Astrocyte of the spinal cord (primary cell): ENCODE measurements around the gene ARHGAP15.

ENCODE experiments used
- DNase-seq: peaks from one replicate; pipeline ENCODE4 v3.0.0; 2011; ENCODE audit warnings: low read depth, low spot score
- H3K4me3 ChIP-seq: 2 replicates; pipeline ENCODE4 v1.5.1; 2011; ENCODE audit warnings: low read depth, mild to moderate bottlenecking, low read length, moderate library complexity
- in situ Hi-C: cut with HindIII; loops from 2 replicates; pipeline ENCODE4 v1.10.0; 2017; ENCODE audit warnings: low sequenced_read_pairs
- TF ChIP-seq, protein P1 (sequence below): IDR thresholded peaks from 2 replicates; pipeline ENCODE4 v1.5.1; 2012; ENCODE audit warnings: low read depth, mild to moderate bottlenecking, low read length, inconsistent platforms

The ARHGAP15 gene

DNA sequence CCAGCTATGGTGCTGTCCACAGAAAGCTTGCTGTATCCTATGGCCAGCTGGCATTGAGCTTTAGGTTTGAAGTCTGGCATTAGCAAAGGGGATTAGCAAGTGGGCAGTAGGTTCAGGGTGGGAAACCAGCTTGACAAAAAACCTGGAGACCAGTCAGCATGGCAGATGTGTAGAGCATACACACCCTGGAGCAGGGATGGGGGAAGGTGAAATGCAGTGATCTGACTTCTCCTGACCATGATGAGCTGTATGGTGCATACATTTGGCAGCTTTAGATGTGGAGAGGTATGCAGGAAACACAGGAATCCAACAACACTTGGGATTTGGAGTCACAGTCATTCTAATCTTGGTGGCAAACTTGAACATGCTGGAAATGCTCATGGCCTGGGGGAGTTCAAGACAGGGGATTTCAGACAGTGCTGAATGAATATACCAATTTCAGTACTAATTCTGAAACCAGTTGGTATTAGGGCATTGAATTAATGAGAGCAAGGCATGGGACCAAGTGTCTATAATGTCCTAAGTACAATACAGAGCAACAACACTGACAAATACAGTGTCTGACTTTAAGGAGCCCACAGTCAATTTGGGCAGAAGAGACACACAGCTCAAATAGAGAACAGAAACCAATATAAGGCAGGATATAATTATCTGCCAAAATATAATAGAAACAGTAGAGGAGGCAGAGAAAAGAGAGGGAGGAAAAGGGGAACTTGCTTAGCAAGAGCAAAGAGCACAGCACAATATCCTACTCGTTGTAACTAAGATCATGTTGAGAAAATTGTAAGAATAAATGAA, 11.8 kb downstream of the ARHGAP15 start:
- in situ Hi-C loops, result no loop called here
- no peak overlapping the region for H3K4me3 ChIP-seq
- no peak for DNase-seq
- TF ChIP-seq, protein P1, sequence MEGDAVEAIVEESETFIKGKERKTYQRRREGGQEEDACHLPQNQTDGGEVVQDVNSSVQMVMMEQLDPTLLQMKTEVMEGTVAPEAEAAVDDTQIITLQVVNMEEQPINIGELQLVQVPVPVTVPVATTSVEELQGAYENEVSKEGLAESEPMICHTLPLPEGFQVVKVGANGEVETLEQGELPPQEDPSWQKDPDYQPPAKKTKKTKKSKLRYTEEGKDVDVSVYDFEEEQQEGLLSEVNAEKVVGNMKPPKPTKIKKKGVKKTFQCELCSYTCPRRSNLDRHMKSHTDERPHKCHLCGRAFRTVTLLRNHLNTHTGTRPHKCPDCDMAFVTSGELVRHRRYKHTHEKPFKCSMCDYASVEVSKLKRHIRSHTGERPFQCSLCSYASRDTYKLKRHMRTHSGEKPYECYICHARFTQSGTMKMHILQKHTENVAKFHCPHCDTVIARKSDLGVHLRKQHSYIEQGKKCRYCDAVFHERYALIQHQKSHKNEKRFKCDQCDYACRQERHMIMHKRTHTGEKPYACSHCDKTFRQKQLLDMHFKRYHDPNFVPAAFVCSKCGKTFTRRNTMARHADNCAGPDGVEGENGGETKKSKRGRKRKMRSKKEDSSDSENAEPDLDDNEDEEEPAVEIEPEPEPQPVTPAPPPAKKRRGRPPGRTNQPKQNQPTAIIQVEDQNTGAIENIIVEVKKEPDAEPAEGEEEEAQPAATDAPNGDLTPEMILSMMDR, result no peak

DNA sequence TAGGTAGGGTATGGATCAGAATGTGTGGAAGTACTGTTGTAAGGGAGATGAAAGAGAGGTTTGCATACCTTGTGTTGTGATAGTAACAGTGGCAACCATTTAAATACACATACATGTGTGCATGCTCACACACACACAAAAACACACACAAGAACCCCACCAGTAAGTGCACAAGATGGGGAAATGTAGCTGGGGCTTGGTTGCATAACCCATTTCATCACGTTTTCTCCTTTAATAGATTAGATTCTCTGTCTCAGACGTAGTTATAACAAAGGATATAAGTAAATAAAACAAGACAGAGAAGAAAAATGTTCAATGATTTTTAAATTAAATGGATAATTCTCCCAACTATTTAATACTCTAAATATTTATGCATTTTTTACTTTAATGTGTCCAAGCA, 13.4 kb downstream of the ARHGAP15 start:
- no peak overlapping the region for H3K4me3 ChIP-seq
- in situ Hi-C loops, result no loop called here
- TF ChIP-seq, protein P1, result no peak
- no peak for DNase-seq

DNA sequence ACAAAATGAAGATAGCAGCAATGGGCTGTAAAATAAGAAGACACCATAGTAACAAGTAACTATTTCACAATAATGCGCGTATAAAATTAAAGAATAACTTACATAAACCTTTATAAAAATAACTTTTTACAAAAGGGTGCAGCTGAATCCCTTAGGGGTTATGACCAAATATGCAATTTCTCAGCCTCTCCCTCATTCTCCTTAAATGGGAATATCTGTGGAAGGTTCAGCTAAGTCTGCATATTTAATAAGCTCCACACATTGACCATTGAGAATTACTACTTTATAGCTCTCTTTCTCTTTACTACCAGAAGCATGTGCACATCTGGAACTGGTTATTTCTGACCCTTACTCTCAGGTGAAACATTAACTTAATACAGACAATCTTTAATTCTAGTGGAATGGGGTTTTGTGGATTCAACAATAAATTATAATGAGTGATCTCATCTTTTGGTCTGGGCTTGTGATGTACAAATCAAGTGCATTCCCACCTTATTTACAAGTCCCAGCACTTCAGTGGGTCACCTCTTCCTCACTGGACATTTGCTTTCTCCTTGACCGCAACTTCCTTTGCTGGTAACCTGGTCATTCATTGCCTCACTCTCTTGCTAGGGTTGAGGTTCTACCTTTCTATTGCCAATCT, 15.7 kb downstream of the ARHGAP15 start:
- H3K4me3 ChIP-seq, result no peak overlapping the region
- TF ChIP-seq, protein P1, result no peak
- in situ Hi-C loops, result no loop called here
- no peak for DNase-seq

DNA sequence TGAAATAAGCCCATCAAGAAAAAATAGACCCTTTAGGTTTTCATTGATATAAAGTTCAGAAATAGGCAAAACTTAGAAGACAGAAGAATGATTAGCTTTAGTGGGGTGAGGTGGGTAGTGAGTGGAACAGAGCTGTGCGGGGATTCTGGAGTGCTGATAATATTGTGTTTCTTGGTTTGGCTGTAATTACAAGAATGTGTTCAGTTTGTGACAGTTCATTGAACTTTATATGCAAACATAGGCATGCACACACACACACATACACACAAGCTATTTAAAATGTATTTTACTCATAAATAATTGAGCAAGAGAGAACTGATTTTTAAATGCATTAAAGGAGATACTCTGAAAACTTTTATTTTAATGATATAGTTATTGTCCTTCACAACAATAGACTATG, 17.1 kb downstream of the ARHGAP15 start:
- TF ChIP-seq, protein P1, result no peak
- no peak for DNase-seq
- no peak overlapping the region for H3K4me3 ChIP-seq
- in situ Hi-C loops, result no loop called here

DNA sequence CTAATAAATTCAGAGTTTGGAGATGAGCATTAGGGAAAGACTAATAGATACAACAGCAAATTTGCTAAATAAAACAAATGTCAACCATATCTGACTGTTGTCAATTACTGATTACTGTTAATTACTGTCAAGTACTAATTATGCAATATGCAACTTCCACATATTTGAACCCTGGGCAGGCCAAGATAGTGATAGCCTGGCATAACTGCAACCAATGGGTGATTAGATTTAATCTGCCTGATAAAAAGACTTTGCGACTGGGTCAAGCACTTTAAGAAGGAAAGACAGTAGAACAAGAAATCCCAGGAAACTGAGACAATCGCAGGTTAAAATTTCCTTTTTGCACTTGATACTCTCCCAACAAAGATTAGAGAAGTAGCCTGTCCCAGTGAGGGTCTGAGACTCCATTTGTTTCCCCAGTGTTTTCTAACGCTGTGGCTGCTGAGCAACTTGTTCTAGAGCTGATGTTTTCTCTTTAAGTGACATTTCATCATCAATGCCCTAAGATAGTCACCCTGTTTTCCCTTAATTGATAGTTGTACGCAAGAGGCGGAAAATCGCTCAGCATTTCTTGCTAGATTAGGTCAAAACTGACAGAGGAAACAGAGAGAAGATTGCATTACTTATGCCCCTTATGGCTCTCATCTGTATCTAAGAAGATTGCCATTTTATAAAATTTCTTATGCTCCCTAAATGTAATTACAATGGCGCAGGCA, 17.8 kb downstream of the ARHGAP15 start:
- DNase-seq, result no peak

DNA sequence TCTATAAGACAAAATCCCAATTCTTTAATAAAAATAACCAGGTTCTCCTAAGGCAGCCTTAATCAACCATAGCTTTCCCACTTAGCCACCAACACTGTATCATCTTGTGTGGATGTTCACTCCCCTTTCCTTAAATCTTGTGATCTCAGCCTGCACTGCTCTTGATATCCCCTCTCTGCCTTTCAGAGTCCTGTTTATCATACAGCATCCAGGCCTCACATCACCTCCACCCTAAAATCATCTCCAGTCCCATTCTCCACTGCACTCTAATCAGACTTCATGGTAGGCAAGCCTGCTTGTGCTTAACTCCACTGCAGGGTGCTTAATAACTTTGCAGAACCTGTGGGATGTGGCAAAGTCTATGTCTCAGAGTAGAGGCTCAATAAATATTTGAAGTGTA, 18.8 kb downstream of the ARHGAP15 start:
- DNase-seq, result no peak
- TF ChIP-seq, protein P1, result no peak
- H3K4me3 ChIP-seq, result no peak overlapping the region
- in situ Hi-C loops, result no loop called here

More for the DNA sequence above, 17.8 kb downstream of the ARHGAP15 start:
- TF ChIP-seq, protein P1, result no peak
- in situ Hi-C loops, result no loop called here
- H3K4me3 ChIP-seq, result no peak overlapping the region
